ENCODE results near the gene CFD. TPM values are rescaled to one million over a fixed set of nuclear protein-coding genes. Genes with fewer than 3 reads are reported as not detected.

CFD gene
- total RNA-seq, 1 donor from 2014 or later, result 162 TPM

- Mint-ChIP-seq H3K27ac (ENCODE audit: unreplicated experiment) (no peak overlapping the region), H3K27me3 (ENCODE audit: unreplicated experiment) (no peaks in the 10 kb centered on the region), H3K36me3 (ENCODE audit: unreplicated experiment) (peaks cover 20% of the 10 kb centered on the region), H3K4me1 (ENCODE audit: unreplicated experiment) (no peaks in the 10 kb centered on the region), H3K4me3 (ENCODE audit: unreplicated experiment) (no peak overlapping the region), H3K9me3 (ENCODE audit: unreplicated experiment) (no peaks in the 10 kb centered on the region)
- no peak for TF ChIP-seq CTCF (IDR thresholded peaks at IDR 0.05)
- no peak for DNase-seq (ENCODE audit: extremely low spot score, unreplicated experiment)
Observed at GRCh38 chr19:884420-885211, 25.2 kb downstream of the CFD start.

GRCh38 chr19:885536-886224 is 26.2 kb downstream of the CFD start:
- Mint-ChIP-seq H3K4me3 (ENCODE audit: unreplicated experiment) (no peak overlapping the region), H3K9me3 (ENCODE audit: unreplicated experiment) (no peaks in the 10 kb centered on the region), H3K27me3 (ENCODE audit: unreplicated experiment) (no peaks in the 10 kb centered on the region), H3K36me3 (ENCODE audit: unreplicated experiment) (peaks cover 20% of the 10 kb centered on the region), H3K4me1 (ENCODE audit: unreplicated experiment) (no peaks in the 10 kb centered on the region), H3K27ac (ENCODE audit: unreplicated experiment) (no peak overlapping the region)
- TF ChIP-seq CTCF (IDR thresholded peaks at IDR 0.05), result no peak
- DNase-seq (ENCODE audit: extremely low spot score, unreplicated experiment), result no peak

- H3K4me1 Mint-ChIP-seq (ENCODE audit: unreplicated experiment), result peaks cover 7% of the 10 kb centered on the region
- no peaks in the 10 kb centered on the region for H3K9me3 Mint-ChIP-seq (ENCODE audit: unreplicated experiment)
- H3K4me3 Mint-ChIP-seq (ENCODE audit: unreplicated experiment), result no peak overlapping the region
- H3K27ac Mint-ChIP-seq (ENCODE audit: unreplicated experiment), result no peak overlapping the region
- peaks cover 10% of the 10 kb centered on the region for H3K36me3 Mint-ChIP-seq (ENCODE audit: unreplicated experiment)
- no peaks in the 10 kb centered on the region for H3K27me3 Mint-ChIP-seq (ENCODE audit: unreplicated experiment)
- DNase-seq (ENCODE audit: extremely low spot score, unreplicated experiment), result no peak
- TF ChIP-seq CTCF (IDR thresholded peaks at IDR 0.05), result no peak
Observed at GRCh38 chr19:887072-887471, 27.6 kb downstream of the CFD start.

- Mint-ChIP-seq H3K9me3 (ENCODE audit: unreplicated experiment) (no peaks in the 10 kb centered on the region), H3K36me3 (ENCODE audit: unreplicated experiment) (peaks cover 7% of the 10 kb centered on the region), H3K27me3 (ENCODE audit: unreplicated experiment) (no peaks in the 10 kb centered on the region), H3K4me3 (ENCODE audit: unreplicated experiment) (no peak overlapping the region), H3K27ac (ENCODE audit: unreplicated experiment) (no peak overlapping the region), H3K4me1 (ENCODE audit: unreplicated experiment) (peaks cover 8% of the 10 kb centered on the region)
- DNase-seq (ENCODE audit: extremely low spot score, unreplicated experiment), result no peak
- no peak for TF ChIP-seq CTCF (IDR thresholded peaks at IDR 0.05)
Observed at GRCh38 chr19:887599-887998, 28.1 kb downstream of the CFD start.

All from osteocyte (in vitro differentiated cells).